GM18867 (cell line): ENCODE results near the gene CACNB1.

Source experiments
- ATAC-seq: cut with Tn5 transposase; IDR thresholded peaks from one replicate; pipeline ENCODE4 v1.9.1; 2021; ENCODE audit warnings: mild to moderate bottlenecking, moderate library complexity; ENCODE audit not compliant: unreplicated experiment

The CACNB1 gene

DNA sequence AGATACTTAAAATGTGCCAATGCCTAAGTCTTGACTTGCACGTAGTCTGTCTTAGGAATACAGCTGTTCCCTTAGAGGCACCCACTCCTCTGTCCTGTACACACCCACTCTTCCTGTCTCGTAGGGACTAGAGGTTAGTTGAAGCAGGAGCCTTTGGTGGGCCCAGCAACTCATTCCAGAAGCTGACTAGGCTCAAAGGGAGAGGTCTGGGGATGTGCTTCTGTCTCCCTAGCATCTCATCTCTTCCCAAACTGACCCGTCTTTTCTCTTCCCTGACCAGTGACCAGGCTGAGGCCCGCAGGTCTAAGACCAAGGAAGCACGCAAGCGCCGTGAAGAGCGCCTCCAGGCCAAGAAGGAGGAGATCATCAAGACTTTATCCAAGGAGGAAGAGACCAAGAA is 6.8 kb upstream of the CACNB1 start:
- ATAC-seq = no peak

DNA sequence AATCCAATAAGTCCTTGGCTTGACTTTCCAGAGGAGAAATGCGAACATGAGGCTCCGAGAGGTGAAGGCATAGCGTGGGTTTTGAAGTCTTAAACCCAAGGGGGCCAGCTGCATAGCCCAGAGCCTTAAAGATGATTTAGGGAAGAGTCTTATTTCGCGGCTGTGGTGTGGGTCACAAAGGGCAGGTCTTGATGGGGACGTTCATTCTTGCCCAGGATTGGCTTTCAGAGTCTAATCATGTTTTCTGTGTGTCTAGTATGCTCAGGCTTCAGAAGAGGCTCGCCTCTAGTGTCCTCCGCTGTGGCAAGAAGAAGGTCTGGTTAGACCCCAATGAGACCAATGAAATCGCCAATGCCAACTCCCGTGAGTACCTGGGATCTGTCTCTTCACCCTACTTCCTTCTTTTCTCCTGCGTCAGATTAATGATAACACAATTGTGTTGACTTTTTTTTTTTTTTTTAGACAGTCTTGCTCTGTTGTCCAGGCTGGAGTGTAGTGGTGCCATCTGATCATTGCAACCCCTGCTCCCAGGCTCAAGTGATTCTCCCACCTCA is 3.6 kb upstream of the CACNB1 start:
- no peak for ATAC-seq

- ATAC-seq = peak; percentile 59
Measured at GRCh38 chr17:39200070-39200879, 2.8 kb upstream of the CACNB1 start, which contains the start of gene RPL19. Gene RPL19 (plus strand): TSS chr17:39200283. CDS start chr17:39200345, 62 bp downstream.

- peak; percentile 60 for ATAC-seq
Measured at GRCh38 chr17:39199820-39200069, 2.3 kb upstream of the CACNB1 start.

GRCh38 chr17:39198186-39198566 is 707 bp upstream of the CACNB1 start:
- no peak for ATAC-seq

DNA sequence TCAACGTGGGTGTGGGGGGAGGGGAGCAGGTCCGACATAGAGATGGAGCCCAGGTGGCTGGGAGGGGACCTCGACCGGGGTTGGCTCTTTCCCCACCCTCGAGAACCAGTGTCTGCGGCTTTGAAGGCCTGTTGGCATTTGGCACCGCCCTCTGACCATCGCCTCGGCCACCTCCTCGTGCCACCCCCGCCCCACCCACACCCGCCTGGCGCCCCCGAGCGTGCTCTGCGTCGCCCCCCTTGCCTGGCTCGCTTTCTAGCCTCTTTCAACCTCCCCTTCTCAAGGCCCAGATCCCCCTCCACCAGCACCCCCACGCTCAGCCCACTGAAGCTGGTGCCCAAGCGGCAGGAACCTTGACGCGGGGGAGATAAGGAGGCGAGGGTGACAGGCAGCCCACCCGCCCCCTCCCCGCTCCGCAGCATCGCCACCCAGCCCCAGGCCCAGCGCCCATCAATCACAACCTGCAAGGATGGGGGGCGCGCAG is 619 bp downstream of the CACNB1 start:
- ATAC-seq = no peak

- no peak for ATAC-seq
Measured at GRCh38 chr17:39196241-39196807, 1.1 kb downstream of the CACNB1 start.

- ATAC-seq = no peak
Measured at GRCh38 chr17:39195568-39196160, 1.8 kb downstream of the CACNB1 start.

- no peak for ATAC-seq
Measured at GRCh38 chr17:39194985-39195524, 2.4 kb downstream of the CACNB1 start.

DNA sequence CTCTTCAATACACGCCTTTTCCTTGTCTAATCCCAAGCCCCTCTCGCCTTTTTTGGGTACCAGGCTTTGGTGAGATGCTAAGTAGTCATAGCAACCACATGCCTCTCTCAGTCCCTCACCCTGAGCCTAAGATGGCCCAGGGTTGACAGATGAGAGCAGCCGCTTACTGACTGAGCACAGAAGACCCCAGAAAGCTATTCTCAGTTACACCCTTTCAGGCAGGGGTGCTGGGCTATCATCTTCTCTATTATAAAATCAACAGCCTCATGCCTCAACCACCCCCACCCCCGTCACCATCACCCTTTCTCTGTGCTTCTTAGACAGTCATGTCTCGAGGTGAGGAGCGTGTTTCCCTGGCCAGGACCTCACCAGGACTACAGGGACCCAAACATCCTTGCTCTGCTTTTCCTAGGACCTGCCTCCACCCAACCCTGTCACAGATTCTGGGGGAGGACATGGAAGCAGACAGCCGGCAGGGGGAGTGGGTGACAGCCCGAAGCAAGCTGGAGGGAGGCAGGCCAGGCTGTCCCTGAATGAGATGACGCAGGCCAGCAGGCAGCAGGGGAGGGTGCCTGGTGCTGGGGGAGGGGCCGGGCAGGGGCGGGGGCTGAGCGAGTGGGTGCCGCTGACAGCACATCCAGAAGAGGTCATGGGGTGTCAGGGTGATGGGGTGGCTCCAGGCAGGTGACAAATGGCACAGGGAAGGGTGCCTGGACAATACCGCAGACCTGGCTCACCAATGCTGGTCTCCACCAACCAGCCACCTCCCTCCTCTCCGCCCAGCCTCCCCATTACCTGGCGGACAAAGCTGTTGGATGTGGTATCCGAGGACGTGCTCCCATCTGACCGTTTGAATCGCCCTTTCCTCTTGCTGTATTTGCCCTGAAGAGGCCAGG is 3.1 kb downstream of the CACNB1 start:
- no peak for ATAC-seq

DNA sequence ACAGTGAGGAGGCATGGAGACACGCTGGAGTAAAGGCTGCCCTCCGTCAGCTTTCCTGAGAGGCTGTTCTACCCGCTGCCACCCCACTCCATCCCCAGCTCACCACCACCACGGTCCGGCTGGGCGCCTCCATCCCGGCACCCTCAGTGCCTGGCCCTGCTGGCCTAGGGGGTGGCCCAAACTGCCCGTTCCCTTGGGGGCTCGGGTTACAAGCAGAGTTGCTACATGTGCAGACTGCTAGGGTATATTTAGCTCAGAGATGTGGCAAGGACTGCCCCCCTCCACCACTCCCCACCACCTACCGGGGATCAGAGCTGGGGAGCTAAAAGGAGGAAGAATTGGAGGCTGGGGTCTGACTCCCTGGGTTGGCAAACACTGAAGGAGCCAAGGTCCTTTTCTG is 4.1 kb downstream of the CACNB1 start:
- ATAC-seq = no peak

- ATAC-seq = no peak
Measured at GRCh38 chr17:39192901-39193300, 4.6 kb downstream of the CACNB1 start.

DNA sequence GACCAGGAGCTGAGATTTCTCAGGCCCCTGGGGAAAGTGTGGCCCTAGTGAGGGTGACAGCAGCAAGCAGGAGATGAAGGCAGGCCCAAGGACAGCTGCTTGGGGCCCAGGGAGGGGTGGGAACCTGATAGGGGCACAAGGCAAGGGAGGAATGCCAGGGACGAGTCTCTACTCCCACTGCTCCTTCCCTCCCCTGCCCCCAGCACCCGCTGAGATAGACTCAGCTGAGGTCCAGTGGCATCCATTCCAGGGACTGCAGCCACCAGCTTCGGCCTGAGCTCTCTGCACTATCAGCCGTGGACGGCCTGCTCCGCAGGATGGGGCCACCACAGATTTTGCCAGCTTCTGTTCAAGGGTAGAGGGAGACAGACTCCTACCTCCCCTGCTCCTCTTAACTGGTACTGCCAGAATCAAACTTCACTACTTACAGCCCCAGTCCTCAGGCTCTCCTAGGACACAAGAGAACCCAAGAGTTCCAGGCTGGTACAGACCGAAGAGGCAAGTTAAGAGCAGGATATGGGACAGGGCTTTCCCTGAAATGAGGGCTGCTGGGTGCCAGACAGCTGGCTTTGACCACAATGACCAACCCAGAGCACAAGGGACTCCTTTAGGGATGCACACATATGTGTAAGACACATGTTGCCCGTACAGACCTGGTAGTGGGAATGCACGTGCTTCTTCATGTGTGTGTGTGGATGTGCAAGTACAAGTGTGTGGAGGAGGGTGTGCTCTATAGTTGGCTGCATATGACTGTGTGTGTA is 5.5 kb downstream of the CACNB1 start:
- ATAC-seq = no peak

- ATAC-seq = no peak
Measured at GRCh38 chr17:39187152-39187830, 10.2 kb downstream of the CACNB1 start.

DNA sequence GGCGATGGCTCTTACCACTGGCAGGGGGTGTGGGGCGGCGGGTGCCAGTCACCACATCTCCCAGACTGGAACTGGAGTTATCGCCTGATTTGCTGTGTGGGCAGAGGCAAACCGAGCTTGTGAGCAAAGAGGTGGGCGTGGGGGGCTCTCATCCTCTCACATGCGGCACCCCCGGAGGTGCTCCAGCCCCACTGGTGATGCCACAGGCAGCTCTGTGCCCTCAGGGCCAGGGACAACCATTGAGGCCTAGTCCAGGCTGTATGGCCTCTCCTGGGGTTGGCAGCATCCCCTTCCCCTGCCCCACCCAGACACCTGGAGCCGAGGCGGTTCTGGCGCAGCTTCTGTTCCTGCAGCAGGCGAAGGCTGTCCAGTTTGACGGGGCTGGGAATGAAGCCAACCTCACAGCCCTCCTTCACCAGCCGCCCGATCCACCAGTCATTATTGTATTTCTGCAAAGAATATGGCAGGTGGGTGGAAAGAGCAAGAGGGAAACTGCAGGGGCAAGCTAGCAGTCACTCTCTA is 10.9 kb downstream of the CACNB1 start:
- ATAC-seq = no peak

DNA sequence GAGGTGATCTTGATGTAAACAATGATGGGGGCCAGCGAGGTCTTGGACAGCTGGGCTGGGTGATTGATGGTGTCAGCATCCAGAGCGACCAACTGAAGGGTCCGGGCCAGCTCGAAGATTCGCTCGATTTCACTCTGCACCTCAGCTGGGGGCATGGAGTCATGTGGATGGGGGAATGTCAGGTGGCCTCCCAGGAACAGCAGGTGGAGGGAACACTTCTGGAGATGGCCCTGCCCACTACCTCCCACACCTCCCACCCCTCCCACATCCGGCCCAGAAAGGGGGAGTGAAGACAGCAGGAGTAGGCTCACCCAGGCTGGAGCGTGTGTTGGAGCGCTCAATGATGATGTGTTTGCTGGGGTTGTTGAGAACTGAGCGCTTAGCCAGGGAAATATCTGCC is 13.7 kb downstream of the CACNB1 start:
- no peak for ATAC-seq

DNA sequence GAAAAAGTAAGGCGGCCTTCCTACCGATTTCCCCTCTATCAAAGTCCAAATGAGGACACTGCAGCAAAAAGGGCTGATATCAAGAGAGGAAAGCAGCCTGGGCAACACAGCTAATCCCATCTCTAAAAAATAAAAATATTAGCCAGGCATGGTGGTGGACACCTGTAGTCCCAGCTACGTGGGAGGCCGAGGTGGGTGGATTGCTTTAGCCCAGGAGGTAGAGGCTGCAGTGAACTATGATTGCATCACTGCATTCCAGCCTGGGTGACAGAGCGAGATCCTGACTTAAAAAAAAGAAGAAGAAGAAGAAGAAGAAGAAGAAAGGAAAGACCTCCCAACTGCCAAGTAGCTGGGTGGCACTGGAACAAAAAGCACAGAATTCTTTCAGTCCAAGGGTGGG is 14.4 kb downstream of the CACNB1 start:
- no peak for ATAC-seq

DNA sequence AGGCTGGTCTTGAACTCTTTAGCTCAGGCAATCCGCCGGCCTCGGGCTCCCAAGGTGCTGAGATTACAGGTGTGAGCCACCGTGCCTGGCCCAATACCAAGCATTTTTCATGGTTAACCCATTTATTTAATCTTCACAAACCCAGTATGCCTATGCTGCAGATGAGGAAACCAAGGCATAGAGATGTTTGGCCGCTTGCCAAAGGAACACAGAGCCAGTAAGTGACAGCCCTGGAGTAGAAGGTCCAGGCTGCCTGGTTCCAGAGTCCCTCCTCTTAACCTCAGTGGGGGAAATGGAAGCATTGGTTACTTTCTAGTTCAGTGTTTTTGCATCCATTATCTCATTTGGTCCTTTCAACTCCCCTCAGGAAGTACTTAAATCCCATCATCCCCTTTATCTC is 16.2 kb downstream of the CACNB1 start:
- no peak for ATAC-seq

DNA sequence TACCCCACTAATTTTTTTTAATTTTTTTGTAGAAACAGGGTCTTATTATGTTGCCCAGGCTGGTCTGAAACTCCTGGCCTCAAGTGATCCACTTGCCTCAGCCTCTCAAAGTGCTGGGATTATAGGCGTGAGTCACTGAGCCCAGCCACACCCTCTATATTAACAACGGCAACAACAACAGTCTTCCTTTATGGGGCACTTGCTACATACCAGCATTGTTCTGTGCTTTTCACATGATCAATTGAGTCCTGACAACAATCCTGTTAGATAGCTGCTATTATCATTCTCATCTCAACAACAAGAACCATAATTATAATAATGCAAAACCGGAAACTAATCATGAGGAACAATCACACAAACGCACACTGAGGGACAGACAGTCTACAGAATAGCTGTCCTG is 18.9 kb downstream of the CACNB1 start:
- no peak for ATAC-seq
